GM12872 (cell line): ENCODE data around the gene RCOR1.

Source experiments
- TF ChIP-seq, protein P1 (sequence below): IDR thresholded peaks from 3 replicates; pipeline ENCODE4 v1.5.1; 2011; ENCODE audit warnings: low read depth, mild to moderate bottlenecking, low read length, moderate library complexity; ENCODE audit not compliant: insufficient read depth

RCOR1 gene

DNA sequence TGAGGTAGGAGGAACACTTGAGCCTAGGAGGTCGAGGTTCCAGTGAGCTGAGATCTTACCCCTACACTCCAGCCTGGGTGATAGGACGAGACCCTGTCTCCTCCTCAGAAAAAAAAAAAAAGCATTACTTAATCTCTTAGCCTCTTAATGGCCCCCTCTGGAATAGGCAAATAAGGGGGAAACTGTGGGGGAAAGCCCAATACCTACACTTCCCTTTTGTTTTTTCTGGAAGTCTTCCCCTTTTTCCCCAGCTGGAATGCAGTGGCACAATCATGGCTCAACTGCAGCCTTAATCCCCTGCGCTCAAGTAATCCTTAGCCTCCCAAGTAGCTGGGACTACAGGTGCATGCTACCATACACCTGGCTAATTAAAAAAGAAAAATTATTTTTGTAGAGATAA is 32.2 kb downstream of the RCOR1 start:
- TF ChIP-seq, protein P1, sequence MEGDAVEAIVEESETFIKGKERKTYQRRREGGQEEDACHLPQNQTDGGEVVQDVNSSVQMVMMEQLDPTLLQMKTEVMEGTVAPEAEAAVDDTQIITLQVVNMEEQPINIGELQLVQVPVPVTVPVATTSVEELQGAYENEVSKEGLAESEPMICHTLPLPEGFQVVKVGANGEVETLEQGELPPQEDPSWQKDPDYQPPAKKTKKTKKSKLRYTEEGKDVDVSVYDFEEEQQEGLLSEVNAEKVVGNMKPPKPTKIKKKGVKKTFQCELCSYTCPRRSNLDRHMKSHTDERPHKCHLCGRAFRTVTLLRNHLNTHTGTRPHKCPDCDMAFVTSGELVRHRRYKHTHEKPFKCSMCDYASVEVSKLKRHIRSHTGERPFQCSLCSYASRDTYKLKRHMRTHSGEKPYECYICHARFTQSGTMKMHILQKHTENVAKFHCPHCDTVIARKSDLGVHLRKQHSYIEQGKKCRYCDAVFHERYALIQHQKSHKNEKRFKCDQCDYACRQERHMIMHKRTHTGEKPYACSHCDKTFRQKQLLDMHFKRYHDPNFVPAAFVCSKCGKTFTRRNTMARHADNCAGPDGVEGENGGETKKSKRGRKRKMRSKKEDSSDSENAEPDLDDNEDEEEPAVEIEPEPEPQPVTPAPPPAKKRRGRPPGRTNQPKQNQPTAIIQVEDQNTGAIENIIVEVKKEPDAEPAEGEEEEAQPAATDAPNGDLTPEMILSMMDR = no peak

DNA sequence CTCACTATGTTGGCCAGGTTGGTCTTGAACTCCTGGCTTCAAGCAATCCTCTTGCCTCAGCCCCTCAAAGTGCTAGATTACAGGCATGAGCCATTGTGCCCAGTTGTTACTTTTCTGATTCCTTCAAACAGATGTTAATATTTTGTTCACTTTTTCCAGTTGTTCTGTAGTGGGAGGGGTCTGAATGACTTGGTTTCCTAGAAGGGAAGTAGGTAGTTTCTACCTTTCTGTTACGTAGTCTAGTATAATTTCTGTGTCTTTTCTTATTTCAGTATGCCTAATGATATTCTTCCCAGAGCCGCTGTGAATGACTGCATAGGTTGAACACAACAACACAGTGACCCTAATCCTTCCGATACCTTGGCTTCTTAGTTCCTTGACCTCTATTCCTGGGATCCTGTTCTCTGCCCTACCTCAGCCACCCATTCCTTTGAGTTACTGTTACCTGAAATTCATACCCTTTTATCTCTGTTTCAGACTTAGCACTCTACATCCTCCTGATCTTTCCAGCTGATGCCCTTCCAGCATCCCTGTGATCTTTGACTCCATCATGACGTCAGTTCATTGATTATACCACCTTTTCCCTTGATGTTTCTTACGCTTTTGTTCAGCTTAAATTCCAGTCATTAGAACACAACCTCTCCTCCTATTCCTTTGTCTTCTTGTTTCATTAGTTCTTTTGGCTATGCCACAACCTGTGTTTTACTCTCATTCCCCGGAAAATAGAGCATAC is 33.3 kb downstream of the RCOR1 start:
- TF ChIP-seq, protein P1 = no peak

DNA sequence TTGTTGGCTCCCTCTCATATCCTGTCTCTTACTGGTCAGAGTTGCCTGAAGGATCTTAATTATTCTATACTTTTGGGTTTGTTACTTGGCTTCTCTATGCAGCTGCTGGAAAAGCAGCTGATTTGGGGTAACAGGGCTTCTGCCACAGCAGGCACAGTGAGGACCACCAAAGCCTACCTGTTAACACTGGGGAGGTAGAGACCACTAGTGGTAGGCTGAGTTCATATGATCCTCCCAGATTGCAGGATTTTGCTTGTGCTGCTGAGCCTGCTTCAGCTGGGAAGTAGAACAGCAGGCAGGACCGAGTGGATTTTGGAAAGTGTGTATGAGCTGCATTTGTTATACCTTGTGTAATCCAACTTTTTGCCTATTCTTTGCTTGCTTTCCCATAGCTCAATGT is 34.1 kb downstream of the RCOR1 start:
- TF ChIP-seq, protein P1 = no peak

DNA sequence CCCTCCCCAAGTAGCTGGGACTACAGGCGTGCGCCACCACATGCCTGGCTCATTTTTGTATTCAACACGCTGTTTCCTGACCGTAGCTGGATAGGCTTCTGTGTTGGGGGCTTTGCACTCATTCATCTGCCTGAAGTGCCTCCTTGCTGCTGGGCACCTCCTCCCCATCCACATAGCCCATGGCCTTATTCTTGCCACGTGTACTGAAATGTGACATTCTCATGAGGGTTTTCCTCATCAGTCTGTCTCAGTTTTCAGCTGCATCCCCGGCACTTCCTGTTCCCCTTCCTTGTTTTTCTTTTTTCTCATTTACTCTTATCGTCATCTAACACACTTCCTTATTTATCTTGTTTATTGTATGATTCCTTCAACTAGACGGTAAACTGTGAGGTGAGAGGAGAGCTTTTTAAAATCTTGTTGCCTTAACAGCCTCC is 36.6 kb downstream of the RCOR1 start:
- TF ChIP-seq, protein P1 = no peak

DNA sequence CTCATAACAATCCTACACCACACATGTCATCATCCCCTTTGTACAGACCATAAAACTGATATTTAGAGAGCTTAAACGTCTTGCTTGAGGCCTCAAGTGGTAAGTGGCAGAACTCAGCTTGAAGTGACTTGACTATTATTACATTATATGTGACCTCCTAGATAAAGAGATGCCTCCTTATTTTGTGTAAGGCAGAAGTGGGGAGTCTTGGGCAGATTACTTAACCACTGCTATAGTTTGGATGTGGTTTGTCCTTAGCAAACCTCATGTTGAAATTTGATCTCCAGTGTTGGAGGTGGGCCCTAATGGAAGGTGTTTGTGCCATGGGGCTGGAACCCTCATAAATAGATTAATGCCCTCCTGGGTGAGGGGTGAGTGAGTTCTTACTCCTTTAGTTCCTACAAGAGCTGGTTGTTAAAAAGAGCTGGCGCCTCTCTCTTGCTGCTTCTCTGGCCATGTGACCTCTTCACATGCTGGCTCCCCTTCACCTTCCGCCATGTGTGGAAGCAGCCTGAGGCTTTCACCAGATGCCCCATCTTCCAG is 37.4 kb downstream of the RCOR1 start:
- TF ChIP-seq, protein P1 = no peak

DNA sequence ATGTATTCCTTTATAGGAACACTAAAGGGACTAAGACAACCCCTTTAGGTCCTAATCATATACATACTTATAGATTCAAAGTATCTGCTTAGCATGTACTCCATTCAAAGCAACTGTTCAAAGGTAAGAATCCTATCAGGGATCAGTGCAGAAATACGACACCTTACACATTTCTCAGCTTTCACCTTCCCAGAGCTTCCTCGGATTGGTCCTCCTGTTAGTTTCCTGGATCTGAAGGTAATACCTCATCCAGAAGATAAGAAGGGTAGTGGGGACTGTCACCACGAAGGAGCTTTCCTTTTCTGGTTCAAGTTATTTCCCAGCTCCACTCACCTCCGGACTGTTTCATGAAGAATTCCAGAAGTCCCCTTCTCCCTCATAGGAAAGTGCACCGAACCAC is 38.0 kb downstream of the RCOR1 start:
- TF ChIP-seq, protein P1 = no peak

DNA sequence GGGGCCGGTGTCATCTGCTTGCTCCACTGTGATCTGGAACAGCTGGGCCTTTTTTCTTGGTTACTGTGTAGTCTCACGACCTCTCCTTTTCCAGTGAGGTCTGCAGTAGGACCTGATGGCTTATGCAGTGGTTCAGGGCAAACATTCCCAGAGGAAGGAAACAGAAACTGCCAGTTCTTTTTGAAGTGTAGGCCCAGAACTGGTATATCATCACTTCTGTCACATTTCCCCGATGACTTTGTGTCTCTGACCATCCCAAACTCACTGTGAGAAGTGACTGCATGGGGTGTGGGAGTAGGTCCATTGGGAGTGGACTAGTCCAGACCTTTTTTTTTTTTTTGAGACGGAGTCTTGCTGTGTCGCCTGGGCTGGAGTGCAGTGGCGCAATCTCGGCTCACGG is 38.4 kb downstream of the RCOR1 start:
- TF ChIP-seq, protein P1 = no peak
